Heart left ventricle (tissue), 13 donors: Measurements from ENCODE around the gene BGN.

ENCODE experiments used
- POLR2A ChIP-seq, 2 donors: fragments of 450-650 bp; IDR thresholded peaks; one replicate each; pipeline ENCODE4 v1.6.1; 2017; ENCODE audit warnings: antibody characterized with exemption in 2 of 2, mild to moderate bottlenecking in 2 of 2, moderate library complexity in 2 of 2
- TF ChIP-seq, protein P1 (sequence below), 12 donors: fragments of 200-600 bp; sonication (generic) in 4 of 12; IDR thresholded peaks; one replicate each; pipeline versions ENCODE4 v1.5.0 to v1.8.0; 2018 to 2022; ENCODE audit warnings: antibody characterized with exemption in 12 of 12, mild to moderate bottlenecking in 5 of 12
- donor health status: ischemic (EF 13 %, LVEDD 7.1; RV severe dilation, severe dysfunction).
- donor health status: DM: no; HTN: yes; CAD: no.
- donor health status: DM: no; HTN: no; CAD: no.
- donor health status: ischemic (EF 25% LVEDD 6.9; RV normal size, moderate dysfunction).
- donor health status: ischemic (EF 25% LVEDD 5.7; RV mildly dilated, moderate dysfunction).
- donor health status: ischemic (EF 35%, LVEDD 5.7; RV mildly dilated, moderate dysfunction).
- donor health status: nonischemic (EF 11% LVEDD 7.7; RV severe dilation, severe dysfunction).
- donor health status: DM: yes; HTN: yes; CAD: no.
- donor health status: PGD.
- donor health status: ischemic (EF 29% LVEDD 5.4; RV normal size, mild dysfunction).
- donor health status: nonischemic (EF 23%, LVEDD 6.1; RV moderate dilation, normal function).

GRCh38 chrX:153473126-153473525 is 21.7 kb upstream of the BGN start:
- TF ChIP-seq, protein P1, sequence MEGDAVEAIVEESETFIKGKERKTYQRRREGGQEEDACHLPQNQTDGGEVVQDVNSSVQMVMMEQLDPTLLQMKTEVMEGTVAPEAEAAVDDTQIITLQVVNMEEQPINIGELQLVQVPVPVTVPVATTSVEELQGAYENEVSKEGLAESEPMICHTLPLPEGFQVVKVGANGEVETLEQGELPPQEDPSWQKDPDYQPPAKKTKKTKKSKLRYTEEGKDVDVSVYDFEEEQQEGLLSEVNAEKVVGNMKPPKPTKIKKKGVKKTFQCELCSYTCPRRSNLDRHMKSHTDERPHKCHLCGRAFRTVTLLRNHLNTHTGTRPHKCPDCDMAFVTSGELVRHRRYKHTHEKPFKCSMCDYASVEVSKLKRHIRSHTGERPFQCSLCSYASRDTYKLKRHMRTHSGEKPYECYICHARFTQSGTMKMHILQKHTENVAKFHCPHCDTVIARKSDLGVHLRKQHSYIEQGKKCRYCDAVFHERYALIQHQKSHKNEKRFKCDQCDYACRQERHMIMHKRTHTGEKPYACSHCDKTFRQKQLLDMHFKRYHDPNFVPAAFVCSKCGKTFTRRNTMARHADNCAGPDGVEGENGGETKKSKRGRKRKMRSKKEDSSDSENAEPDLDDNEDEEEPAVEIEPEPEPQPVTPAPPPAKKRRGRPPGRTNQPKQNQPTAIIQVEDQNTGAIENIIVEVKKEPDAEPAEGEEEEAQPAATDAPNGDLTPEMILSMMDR (IDR thresholded peaks at IDR 0.05): no peak
- TF ChIP-seq POLR2A (IDR thresholded peaks at IDR 0.05): no peak
